Measurements from ENCODE around the gene LRRTM4. TPM values are rescaled to one million over a fixed set of nuclear protein-coding genes. Genes with fewer than 3 reads are reported as not detected.

Gene LRRTM4
- total and polyA plus RNA-seq, 10 of the 15 experiments (the other 5 are each of a cell fraction or from before 2014, with no cell fraction given) = 0.01 to 1.0 TPM; not detected in 8

DNA sequence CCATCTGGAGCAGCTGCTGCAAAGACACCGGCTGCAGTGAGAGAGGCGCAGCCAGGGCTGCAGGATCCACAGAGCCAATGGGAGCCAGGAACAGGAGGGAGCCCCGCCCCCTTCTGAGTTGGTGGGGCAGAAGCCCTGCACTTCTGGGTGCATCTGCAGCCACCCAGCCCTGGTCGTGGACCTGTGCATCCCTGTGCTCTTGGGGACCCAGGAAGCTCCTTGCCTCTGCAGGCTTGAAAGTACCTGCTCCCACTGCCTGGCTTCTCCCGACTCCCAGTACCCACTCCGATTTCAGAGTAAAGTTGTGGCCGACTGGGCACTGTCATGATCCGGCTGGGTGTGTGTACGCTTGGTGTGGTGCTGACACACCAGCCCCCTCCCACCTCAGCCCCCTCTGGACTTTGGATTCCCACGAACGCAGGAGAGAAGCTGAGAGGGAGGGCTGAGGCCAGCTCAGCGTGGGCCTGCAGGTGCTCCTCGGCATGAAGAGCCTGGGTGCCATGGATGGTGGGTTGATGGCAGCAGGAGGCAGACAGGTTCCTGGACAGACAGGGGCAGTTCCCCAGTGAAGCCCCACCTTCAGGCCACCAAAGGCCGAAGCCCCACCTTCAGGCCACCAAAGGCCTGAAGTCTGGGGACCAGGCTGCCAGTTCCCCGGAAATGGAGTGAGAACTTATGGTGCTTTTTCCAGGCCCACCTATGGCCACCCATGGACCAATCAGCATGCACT is 34.9 kb downstream of the LRRTM4 start:
- H3K27me3 ChIP-seq (replicated peaks in 1 of 2; ENCODE audit: control insufficient read depth in 2 of 2, insufficient read depth in 2 of 2, low read length in 1 of 2) = no peaks in the 10 kb centered on the region
- H3K79me2 ChIP-seq (ENCODE audit: control insufficient read depth, insufficient read depth, low read length) = no peaks in the 10 kb centered on the region
- intact Hi-C loops (cut with micrococcal nuclease; ENCODE audit: unreplicated experiment) = no loop called here
- 45% methylated on average over 15 of the region's 15 CpGs for WGBS (ENCODE audit: insufficient coverage, insufficient replicate concordance, low lambda C conversion rate, missing lambda C conversion rate)
- ChIA-PET CTCF (no interaction called here), POLR2A (no interaction called here), SMC1A (ENCODE audit: uncharacterized antibody, unreplicated experiment) (no interaction called here), RAD21 (ENCODE audit: unreplicated experiment) (no interaction called here)
- in situ Hi-C loops (cut with MboI) = no loop called here
- H3K4me3 ChIP-seq = no peak overlapping the region
- no peaks in the 10 kb centered on the region for H3K4me1 ChIP-seq (ENCODE audit: control insufficient read depth, insufficient read depth, low read length)
- H3K9me3 ChIP-seq (replicated peaks; ENCODE audit: control insufficient read depth, insufficient read depth, low read length) = no peaks in the 10 kb centered on the region
- H3K4me2 ChIP-seq (ENCODE audit: control insufficient read depth, insufficient read depth) = no peak overlapping the region
- H3K27ac ChIP-seq (ENCODE audit: control insufficient read depth, insufficient read depth) = no peak overlapping the region
- TF ChIP-seq IKZF1 (conservative IDR thresholded peaks at IDR 0.05) (no peak), TBL1XR1 (IDR thresholded peaks at IDR 0.05; ENCODE audit: low read depth, low read length) (no peak), POLR2A (IDR thresholded peaks at IDR 0.05; ENCODE audit: low read depth, low read length) (no peak), PAX8 (IDR thresholded peaks at IDR 0.05) (no peak), MYC (IDR thresholded peaks at IDR 0.05; ENCODE audit: insufficient read depth, insufficient read length, insufficient replicate concordance, low read length, severe bottlenecking) (no peak), CBX5 (IDR thresholded peaks at IDR 0.05; ENCODE audit: low read depth) (no peak), SMAD5 (IDR thresholded peaks at IDR 0.05; ENCODE audit: low read depth) (no peak), JUND (IDR thresholded peaks at IDR 0.05; ENCODE audit: low read depth, low read length) (no peak), MTA3 (IDR thresholded peaks at IDR 0.05; ENCODE audit: borderline replicate concordance, low read length) (no peak), MEF2B (IDR thresholded peaks at IDR 0.05; ENCODE audit: partially characterized antibody, poor library complexity, severe bottlenecking) (no peak), POLR2AphosphoS2 (IDR thresholded peaks at IDR 0.05; ENCODE audit: low read depth, low read length) (no peak), SP1 (IDR thresholded peaks at IDR 0.05; ENCODE audit: low read depth, low read length) (no peak)
- TF ChIP-seq, protein P1, sequence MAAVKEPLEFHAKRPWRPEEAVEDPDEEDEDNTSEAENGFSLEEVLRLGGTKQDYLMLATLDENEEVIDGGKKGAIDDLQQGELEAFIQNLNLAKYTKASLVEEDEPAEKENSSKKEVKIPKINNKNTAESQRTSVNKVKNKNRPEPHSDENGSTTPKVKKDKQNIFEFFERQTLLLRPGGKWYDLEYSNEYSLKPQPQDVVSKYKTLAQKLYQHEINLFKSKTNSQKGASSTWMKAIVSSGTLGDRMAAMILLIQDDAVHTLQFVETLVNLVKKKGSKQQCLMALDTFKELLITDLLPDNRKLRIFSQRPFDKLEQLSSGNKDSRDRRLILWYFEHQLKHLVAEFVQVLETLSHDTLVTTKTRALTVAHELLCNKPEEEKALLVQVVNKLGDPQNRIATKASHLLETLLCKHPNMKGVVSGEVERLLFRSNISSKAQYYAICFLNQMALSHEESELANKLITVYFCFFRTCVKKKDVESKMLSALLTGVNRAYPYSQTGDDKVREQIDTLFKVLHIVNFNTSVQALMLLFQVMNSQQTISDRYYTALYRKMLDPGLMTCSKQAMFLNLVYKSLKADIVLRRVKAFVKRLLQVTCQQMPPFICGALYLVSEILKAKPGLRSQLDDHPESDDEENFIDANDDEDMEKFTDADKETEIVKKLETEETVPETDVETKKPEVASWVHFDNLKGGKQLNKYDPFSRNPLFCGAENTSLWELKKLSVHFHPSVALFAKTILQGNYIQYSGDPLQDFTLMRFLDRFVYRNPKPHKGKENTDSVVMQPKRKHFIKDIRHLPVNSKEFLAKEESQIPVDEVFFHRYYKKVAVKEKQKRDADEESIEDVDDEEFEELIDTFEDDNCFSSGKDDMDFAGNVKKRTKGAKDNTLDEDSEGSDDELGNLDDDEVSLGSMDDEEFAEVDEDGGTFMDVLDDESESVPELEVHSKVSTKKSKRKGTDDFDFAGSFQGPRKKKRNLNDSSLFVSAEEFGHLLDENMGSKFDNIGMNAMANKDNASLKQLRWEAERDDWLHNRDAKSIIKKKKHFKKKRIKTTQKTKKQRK (IDR thresholded peaks at IDR 0.05; ENCODE audit: low read depth, low read length) = no peak
- TF ChIP-seq, protein P2, sequence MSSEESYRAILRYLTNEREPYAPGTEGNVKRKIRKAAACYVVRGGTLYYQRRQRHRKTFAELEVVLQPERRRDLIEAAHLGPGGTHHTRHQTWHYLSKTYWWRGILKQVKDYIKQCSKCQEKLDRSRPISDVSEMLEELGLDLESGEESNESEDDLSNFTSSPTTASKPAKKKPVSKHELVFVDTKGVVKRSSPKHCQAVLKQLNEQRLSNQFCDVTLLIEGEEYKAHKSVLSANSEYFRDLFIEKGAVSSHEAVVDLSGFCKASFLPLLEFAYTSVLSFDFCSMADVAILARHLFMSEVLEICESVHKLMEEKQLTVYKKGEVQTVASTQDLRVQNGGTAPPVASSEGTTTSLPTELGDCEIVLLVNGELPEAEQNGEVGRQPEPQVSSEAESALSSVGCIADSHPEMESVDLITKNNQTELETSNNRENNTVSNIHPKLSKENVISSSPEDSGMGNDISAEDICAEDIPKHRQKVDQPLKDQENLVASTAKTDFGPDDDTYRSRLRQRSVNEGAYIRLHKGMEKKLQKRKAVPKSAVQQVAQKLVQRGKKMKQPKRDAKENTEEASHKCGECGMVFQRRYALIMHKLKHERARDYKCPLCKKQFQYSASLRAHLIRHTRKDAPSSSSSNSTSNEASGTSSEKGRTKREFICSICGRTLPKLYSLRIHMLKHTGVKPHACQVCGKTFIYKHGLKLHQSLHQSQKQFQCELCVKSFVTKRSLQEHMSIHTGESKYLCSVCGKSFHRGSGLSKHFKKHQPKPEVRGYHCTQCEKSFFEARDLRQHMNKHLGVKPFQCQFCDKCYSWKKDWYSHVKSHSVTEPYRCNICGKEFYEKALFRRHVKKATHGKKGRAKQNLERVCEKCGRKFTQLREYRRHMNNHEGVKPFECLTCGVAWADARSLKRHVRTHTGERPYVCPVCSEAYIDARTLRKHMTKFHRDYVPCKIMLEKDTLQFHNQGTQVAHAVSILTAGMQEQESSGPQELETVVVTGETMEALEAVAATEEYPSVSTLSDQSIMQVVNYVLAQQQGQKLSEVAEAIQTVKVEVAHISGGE (CRISPR knock-in tag; IDR thresholded peaks at IDR 0.05) = no peak
- no peak for DNase-seq (ENCODE audit: low read depth, low spot score)
- FAIRE-seq = no peak
- H2AFZ ChIP-seq (ENCODE audit: control insufficient read depth, low read depth, low read length) = no peak overlapping the region
- H3K36me3 ChIP-seq (ENCODE audit: control insufficient read depth in 2 of 2, insufficient read depth in 2 of 2, low read length in 1 of 2) = no peaks in the 10 kb centered on the region
- no TSS peak for BruUV-seq (replicated peaks)
- ATAC-seq = no peak
- no peaks in the 10 kb centered on the region for H4K20me1 ChIP-seq (ENCODE audit: control insufficient read depth, insufficient read depth)
- H3K9ac ChIP-seq (ENCODE audit: control insufficient read depth, insufficient read depth, low read length) = no peak overlapping the region

All from GM12878 (cell line).